ENCODE data around the gene ATP2B2.
"Not testable (repeated sequence)": the region's sequence is repeated elsewhere in the genome, so short reads cannot be mapped to it uniquely, and the experiment has no call there.

The ATP2B2 gene

DNA sequence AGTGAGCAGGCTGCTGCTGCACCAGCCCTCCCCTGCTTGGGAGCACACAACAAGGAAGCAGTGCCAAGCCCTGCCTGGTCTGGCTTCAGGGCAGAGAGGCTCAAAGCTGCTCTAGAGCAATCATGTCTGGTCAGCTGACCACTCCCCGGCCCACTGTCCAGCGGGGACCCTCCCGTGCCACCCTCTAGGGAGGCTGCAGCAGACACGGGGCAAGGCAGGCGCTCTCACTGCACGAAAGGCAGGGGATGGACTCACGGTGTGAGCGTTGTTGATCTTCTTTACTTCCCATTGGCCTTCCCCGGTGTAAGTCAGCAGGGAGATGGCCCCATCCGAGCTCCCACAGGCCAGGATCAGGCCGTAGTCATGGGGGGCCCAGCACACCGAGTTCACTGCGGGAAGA lies 193.7 kb downstream of the ATP2B2 start:
- in situ Hi-C loops (cut with MboI; ENCODE audit: low sequenced_read_pairs) = no loop called here

DNA sequence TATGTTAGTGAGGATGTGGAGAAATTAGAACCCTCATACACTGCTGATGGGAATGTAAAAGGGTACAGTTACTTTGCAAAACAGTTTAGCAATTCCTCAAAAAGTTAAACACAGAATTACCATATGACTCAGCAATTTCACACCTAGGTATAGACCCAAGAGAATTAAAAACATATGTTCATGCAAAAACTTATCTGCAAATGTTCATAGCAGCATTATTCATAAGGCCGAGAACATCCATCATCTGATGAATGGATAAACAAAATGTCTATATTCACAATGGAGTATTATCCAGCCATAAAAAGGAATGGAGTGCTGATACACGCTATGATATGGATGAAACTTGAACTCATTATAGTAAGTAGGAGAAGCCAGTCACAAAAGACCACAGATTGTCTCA lies 194.8 kb downstream of the ATP2B2 start:
- in situ Hi-C loops (cut with MboI; ENCODE audit: low sequenced_read_pairs) = no loop called here

DNA sequence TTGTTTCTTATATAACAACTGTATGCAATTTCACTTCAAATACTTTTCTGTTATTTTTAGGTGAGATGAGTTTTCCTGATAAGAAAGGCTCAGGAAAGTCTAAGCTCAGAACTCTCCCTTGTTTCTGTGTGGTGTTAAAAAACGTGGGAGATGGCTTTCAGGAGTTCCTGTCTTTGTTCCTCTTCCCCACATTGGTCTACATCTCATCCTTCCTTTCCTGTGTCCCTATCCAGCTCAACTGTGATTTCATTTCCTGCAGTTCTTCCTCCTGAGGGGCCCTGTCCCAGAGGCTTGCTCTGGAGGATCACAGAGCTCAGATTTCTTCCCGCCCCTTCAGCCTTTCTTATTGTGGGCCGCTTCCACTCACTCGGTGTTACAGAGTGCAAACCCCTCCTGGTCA lies 195.7 kb downstream of the ATP2B2 start:
- in situ Hi-C loops (cut with MboI; ENCODE audit: low sequenced_read_pairs) = no loop called here

DNA sequence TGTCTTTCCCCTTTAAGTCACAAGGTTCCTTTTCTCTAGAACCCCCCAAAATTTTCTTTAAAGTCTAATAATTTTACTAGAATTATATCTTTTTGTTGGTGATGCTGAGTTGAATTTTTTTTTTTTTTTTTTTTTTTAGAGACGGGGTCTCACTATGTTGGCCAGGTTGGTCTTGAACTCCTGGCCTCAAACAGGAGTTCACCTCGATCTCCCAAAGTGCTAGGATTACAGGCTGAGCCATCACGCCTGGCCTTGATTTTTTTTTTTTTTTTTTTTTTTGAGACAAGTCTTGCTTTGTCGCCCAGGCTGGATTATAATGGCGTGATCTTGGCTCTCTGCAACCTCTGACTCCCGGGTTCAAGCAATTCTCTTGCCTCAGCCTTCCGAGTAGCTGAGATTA lies 196.7 kb downstream of the ATP2B2 start:
- in situ Hi-C loops (cut with MboI; ENCODE audit: low sequenced_read_pairs) = no loop called here

DNA sequence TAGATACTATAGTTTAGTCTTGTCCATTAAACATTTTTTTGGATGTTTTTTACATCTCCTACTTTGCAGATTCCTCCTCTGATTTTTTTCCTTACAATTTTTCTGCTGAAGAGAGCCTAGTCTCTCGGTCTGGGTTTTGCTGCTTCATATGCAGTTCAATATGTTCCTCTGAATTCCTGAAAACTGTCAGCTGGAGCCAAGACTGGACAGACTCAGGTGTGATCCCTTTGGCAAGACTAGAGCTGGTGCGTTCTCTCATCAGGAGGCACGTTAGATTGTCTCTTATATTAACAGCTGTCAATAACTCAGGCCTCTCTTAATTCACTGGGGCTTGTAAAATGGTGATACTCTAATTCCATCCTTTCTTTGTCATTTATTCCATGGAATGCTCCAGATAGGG lies 199.2 kb downstream of the ATP2B2 start:
- in situ Hi-C loops (cut with MboI; ENCODE audit: low sequenced_read_pairs) = no loop called here

DNA sequence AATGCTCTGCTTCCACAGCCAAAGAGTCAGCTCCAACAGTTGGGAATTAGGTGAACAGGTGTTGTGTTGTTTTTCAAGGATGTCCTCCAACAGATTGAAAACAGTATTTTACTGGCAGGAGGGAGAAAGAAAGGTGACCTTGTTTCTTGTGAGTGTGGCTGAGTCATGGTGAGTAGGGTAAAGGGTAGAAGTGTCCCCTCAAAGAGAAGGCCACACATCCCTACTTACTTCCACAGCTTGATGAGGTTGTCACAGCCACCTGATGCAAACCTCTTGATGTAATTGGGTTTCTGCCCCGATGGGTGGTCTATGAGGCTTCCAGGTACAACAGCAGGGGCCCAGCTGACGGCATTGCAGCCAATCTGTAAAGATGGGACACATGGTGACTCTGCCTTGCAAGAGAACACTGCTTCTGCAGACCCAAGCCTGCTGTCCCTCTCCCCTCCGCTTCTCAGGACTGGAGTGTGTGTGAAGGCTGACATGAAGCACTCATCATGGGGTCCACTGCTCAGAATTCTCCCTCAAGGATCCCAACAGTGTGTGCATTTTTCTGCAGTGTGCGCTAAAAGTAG lies 200.0 kb downstream of the ATP2B2 start:
- in situ Hi-C loops (cut with MboI; ENCODE audit: low sequenced_read_pairs) = no loop called here

DNA sequence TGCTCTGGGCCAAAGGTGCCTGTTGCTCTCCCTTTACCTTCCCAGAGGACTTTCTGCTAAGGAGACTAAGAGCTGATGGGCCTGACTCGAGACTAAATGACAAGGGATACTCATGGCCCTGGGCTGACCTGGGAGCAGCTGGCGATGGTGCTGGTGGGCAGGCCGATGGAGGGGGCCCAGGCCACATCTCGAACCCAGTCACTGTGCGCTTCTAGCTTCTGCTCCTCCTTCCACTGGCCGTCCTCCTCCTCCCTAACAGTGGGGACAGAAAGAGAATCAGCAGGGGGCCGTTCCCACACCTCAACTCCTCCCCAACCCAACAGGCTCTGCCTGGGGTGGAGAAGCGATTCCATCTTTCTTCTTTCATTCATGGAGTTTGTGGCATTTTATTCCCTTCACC lies 200.5 kb downstream of the ATP2B2 start:
- in situ Hi-C loops (cut with MboI; ENCODE audit: low sequenced_read_pairs) = no loop called here

DNA sequence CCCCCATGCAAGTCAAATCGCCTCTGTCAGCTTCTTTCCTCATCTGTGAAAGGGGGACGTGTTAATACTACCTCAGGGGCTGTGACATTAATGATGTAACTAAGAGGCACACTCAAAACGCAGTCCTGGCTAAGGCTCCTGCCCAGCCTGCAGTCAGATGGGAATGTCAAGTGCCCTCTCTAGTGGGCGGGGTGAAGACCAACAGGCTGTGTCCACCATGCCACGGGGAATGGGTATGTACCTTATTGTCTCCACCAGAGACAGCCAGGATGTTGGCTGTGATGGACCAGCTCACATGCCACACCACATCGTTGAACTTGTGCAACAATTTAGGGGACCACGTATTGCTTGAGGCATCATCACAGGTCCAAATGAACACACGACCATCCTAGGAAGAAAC lies 201.6 kb downstream of the ATP2B2 start:
- in situ Hi-C loops (cut with MboI; ENCODE audit: low sequenced_read_pairs) = no loop called here

DNA sequence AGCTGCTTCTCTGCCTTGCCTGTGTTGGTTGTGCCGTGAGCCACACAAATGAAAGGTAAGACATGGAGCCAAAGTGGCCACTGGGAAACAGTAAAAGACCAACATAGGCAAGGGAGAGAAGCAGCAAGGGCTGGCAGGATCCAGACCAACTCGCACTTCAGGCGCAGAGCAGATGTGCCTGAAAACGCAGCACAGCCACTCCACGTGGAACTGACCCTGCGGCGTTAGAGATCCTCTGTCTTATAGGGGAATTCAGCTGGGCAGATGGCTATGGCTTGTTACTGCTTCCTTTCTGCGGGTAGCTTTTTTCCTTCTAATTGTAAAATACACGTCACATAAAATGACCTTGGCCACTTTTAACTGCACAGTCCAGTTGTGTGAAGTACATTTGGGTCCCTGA lies 202.3 kb downstream of the ATP2B2 start:
- in situ Hi-C loops (cut with MboI; ENCODE audit: low sequenced_read_pairs) = no loop called here

DNA sequence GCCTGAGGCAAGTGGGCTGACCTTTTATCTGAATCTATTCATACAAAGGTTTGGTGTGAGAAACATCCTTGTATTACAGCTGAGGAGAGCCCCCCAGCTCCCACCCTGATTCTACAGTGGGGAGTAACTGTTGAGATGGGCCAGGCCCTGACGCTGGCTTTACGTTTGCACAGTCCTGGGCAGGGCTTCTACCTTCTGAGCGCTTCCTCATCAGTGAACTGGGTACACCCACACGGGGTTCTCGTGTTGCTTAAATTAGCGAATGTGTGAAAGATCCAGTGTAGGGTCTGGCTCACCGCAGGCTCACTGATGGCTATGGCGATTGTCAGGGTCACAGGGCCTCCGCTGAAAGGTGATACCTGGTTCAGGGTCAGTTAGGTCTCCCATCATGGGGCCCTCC lies 205.3 kb downstream of the ATP2B2 start:
- in situ Hi-C loops (cut with MboI; ENCODE audit: low sequenced_read_pairs) = no loop called here

DNA sequence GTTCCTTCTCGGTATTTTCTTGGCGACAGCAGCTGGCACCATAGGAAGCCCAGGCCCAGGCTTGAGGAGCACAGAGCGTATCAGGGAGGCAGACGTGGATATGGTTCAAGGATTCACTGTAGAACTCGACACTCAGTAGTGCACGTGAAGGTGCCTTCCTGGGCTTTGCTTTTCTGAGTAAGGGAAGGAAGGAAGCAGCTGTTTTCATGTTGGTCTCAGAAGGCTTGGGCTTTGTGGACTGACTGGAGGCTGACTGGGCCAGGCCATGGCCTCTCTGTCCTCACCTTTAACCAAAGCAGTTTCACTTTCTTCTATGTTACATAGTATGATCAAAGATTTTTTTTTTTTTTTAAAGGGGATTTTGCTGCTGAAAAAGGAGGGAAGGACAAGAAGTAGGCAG lies 205.7 kb downstream of the ATP2B2 start:
- in situ Hi-C loops (cut with MboI; ENCODE audit: low sequenced_read_pairs) = no loop called here

DNA sequence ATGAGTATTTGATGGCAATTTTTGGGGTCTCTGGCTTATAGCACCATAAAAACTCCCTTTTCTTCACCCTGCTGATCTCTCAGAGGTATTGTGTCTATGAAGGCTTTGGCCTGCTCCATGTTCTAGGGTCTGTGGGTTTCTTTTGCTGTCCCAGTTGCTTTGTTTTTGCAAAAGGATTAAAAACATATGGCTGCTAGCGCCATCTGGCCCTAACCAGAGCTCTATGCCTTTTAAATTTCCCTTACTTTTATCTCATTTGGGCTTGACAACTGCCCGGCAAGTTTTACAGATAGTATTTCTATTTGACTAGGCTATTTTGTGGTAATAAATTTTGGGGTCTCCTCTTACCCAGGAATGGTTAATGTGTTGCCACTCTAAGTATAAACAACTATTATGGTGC lies 206.2 kb downstream of the ATP2B2 start:
- in situ Hi-C loops (cut with MboI; ENCODE audit: low sequenced_read_pairs) = no loop called here

DNA sequence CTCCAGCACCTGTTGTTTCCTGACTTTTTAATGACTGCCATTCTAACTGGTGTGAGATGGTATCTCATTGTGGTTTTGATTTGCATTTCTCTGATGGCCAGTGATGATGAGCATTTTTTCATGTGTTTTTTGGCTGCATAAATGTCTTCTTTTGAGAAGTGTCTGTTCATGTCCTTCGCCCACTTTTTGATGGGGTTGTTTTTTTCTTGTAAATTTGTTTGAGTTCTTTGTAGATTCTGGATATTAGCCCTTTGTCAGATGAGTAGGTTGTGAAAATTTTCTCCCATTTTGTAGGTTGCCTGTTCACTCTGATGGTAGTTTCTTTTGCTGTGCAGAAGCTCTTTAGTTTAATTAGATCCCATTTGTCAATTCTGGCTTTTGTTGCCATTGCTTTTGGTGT lies 207.3 kb downstream of the ATP2B2 start:
- in situ Hi-C loops (cut with MboI; ENCODE audit: low sequenced_read_pairs) = not testable (repeated sequence)

DNA sequence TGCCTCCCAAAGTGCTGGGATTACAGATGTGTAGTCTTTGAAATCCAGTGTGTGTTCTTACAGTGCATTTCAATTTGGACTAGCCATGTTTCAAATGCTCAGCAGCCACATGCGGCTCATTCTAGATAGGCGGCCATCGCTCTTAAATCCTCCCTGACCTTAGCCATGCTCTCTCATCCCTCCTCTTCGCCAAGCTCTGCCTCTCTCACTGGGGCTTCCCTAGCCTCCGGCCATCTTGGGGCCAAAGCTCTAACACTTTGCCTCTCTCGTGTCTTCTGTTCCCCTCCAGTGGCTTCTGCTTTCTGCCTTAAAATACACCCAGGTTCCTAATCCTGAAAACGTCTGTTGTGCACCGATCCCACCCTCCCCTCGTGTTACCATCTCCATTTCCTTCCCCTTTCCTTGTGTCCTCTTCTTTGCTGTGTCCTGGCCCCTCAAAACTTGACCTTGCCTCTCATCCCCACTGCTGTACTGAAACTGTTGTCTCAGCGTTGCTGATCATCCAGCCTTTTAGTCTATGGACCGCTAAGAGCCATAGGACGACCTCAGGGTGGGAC lies 211.3 kb downstream of the ATP2B2 start:
- in situ Hi-C loops (cut with MboI; ENCODE audit: low sequenced_read_pairs) = no loop called here

DNA sequence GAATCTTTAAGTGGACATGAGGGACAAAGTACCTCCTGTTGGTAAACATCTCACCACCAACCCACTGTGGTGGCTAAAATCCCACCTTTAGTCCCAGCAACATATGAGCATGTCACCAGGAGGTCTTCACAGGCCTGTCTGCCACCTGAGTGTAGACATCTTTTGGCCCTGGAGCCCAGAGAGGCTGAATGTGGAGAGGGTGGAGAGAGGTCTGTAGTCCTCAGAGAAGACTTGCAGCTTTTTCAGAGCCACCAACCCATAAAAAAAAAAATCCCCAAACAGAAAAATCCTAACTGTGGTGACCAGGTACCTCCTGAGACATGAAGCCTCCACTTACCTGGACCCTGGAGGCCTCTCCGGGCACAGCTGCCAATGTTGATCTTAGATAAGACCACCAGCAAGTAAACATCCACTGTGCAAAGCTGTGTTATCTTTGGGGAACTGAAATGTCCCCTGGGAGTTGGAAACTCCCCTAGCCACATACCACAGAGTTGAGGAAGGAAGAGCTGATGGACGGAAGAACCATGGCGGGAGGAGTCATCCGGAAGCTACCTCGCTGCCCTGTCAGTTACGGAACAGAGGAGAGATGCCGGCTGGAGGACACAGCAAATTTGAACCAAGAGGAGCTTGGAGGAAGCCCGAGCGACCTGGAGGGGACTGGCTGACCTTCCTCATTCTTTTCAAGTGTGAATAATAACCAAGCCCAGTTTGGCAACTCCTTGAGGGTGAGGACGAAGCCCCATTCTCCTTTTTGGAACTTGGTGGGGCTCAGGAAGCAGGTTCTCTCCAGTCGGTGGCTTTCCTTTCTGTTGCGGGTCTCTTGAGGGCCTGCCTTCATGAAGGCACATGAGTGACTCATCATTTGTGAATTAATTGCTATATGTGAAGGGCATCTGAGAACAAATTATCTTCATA lies 212.6 kb downstream of the ATP2B2 start, which contains the start of gene GHRL:
Gene GHRL (minus strand): TSS at position 443 of the 915 bp plus-strand sequence. CDS start 2,767 bp downstream, outside the sequence.
- in situ Hi-C loops (cut with MboI; ENCODE audit: low sequenced_read_pairs) = no loop called here

DNA sequence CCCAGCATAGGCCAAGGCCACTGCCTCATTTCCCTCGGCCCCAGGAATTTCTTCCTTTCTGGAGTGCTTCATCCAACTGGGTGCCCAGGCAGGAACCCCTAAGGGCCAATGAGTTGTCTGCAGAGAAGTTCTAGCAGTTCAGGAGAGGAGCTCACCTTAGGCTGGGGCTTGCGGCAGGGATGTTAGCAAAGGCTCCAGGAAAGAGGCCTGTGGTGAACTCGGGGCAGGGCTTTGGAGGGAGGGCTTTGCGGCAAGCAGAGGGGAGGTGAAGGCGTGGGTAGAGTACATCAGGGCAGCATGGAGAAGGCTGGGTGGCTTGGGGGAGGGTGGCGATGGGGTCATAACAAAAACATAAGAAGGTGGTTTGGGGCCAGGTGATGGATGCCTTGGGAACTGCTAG lies 213.7 kb downstream of the ATP2B2 start:
- in situ Hi-C loops (cut with MboI; ENCODE audit: low sequenced_read_pairs) = no loop called here

DNA sequence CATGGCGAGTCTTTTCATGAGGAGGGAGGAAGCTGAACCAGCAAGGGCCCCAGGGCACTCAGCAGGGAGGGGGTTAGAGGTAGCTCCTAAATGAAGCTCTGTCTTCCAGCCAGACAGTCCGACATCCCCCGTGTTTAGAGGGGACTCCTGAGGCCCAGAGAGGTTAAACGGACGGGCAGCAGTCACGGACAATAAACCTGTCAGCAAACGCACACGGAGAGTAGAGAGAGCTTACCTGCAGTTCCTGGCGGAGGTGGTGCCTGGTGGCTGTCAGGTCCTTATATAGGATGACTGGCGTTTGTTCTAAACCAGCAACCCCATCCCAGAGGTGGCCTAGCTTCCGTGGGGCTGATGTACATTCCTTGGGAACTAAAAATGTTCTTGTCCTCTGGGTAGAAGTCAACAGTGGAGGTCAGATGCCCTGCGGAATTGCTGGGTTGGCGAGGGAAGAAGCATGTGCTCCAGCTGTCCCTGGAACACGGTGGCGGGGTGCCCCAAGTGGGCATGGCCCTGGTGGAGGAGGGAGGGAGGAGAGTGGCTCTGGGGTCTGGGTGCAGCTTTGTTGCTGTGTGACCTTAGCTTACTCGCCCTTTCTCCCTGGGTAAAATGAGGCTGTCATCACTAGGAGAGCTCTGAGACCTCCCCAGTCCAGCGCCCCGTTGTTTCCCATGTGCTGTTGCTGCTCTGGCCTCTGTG lies 214.8 kb downstream of the ATP2B2 start:
- in situ Hi-C loops (cut with MboI; ENCODE audit: low sequenced_read_pairs) = no loop called here

DNA sequence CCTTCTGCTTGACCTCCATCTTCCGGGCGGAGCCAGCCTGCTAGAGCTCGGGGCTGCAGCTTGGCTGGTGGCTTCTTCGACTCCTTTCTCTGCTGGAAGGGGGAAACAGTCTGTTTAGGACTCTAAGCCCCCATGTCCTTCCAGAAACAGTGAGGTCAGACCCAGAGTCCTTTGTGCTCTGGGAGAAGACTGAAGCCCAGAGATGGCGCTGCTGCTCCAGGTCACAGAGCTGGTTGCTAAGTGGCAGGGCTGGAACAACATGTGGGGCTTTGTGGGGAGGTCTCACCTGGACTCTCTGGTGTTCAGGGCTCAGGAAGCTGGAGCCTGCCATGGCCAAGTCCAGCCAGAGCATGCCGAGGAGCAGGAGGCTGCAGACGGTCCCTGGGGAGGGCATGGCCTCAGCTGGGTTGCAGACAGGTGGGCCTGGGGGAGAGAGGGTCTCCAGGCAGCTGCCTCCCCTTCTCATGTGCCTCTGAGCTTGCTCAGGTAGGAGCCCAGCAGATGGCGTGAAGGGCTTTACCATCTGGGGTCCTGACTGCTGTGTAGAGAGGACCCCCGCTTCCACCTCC lies 215.5 kb downstream of the ATP2B2 start:
- in situ Hi-C loops (cut with MboI; ENCODE audit: low sequenced_read_pairs) = no loop called here

DNA sequence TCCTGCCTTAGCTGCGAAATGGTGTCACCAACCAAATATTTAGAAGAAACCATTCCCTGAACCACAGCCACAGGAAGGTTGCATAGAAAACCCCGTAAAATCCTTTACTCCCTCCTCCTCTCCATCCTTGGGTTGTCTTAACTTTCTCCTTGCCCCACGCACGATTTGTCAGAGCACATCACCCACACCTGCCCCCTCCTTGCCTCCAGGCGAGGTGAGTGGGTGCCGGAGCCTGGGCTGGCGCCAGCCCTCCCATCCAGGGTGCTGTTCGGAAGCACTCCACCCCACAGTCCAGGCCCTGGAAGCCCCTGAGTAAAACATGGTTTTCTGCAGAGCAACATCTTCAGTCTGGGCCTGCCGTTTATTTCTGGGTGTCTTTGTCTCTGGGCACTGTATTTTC lies 216.3 kb downstream of the ATP2B2 start:
- in situ Hi-C loops (cut with MboI; ENCODE audit: low sequenced_read_pairs) = no loop called here

DNA sequence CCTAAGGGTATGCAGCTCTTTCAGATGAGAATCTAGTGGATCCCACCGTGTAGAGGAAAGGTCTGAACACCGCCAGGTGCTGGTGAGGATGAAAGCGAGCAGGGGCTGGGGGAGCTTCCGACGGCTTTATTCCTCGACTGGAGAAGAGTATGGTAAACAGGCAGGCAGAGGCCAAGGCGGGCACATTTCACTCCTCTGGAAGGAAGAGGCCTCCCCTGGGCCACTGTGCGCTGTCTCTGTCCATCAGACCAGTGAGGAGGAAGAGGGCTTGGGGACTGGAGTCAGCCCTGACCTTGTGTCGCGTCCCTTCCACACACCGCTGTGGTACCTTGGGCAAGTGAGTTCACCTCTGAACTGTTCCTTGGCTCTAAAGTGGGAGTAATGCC lies 216.8 kb downstream of the ATP2B2 start:
- in situ Hi-C loops (cut with MboI; ENCODE audit: low sequenced_read_pairs) = no loop called here

DNA sequence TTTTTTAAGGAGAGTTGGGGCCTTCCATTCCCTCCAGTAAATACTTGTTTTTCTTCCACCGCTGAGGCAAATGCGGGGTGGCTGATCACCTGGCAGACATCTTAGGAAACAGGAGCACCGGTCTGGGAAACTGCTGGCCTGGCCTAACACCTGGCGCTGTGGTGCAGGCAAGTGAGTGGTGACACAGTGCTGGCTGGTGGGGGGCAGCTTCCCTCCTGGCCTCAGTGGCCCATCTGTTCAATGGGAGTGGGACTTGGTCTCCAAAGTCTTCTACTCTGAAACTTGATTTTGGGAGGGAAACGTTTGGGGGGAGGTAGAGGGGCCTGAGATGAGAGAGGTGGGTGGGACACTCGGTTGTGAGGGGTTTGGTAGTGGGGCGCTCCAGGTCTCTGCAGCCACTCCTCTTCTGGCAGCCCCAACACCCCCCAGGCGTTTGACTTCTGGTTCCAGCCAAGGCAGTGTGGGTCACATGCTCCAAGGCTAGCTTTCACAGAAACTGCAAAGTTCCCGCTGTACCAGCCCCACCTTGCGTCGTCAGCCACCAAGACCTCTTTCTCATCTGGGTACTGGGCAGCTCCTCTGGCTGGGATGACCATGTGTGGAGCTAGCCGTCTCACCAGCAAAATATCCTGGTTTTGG lies 217.3 kb downstream of the ATP2B2 start:
- in situ Hi-C loops (cut with MboI; ENCODE audit: low sequenced_read_pairs) = no loop called here

Data from HL-60/S4 treated with retinoic acid at 250 ng/mL for 4 days and 3 days (cell line).